GM23338 (cell line): ENCODE data around the gene SCP2. TPM values are rescaled to one million over a fixed set of nuclear protein-coding genes. Genes with fewer than 3 reads are reported as not detected.

Experiments
- ATAC-seq: fragments of 200-7000 bp; cut with Tn5 transposase; 3 replicates; pipeline ENCODE4 v1.9.1; 2020
- DNase-seq: peaks from one replicate; pipeline ENCODE4 v3.0.0-alpha.2; 2015; ENCODE audit warnings: low spot score
- H2AFZ ChIP-seq: fragments of 200-600 bp; sonication (generic); 2 replicates; pipeline ENCODE4 v1.8.0; 2016; ENCODE audit warnings: antibody characterized with exemption, mild to moderate bottlenecking, moderate library complexity
- H3F3A ChIP-seq: fragments of 200-600 bp; sonication (generic); replicated peaks from 2 replicates; pipeline ENCODE4 v1.8.0; 2017; ENCODE audit warnings: antibody characterized with exemption, mixed run types, low read depth
- H3K27ac ChIP-seq: fragments of 200-600 bp; sonication (generic); 2 replicates; pipeline ENCODE4 v1.6.1; 2016; ENCODE audit warnings: low read depth
- H3K27me3 ChIP-seq: fragments of 200-600 bp; sonication (generic); 2 replicates; pipeline ENCODE4 v1.8.0; 2016; ENCODE audit warnings: mild to moderate bottlenecking, mixed run types, moderate library complexity; ENCODE audit not compliant: insufficient read depth
- H3K36me3 ChIP-seq: fragments of 200-600 bp; sonication (generic); 2 replicates; pipeline ENCODE4 v1.8.0; 2016; ENCODE audit warnings: mild to moderate bottlenecking; ENCODE audit not compliant: insufficient read depth
- H3K4me1 ChIP-seq: fragments of 200-600 bp; sonication (generic); 2 replicates; pipeline ENCODE4 v1.8.0; 2016; ENCODE audit warnings: mild to moderate bottlenecking, moderate library complexity; ENCODE audit not compliant: insufficient read depth
- H3K4me2 ChIP-seq: fragments of 200-600 bp; sonication (generic); 2 replicates; pipeline ENCODE4 v1.7.1; 2017; ENCODE audit warnings: mixed run types
- H3K4me3 ChIP-seq: fragments of 200-600 bp; sonication (generic); 2 replicates; pipeline ENCODE4 v1.6.1; 2016; ENCODE audit warnings: mixed run types
- H3K79me2 ChIP-seq: fragments of 200-600 bp; sonication (generic); replicated peaks from 2 replicates; pipeline ENCODE4 v1.8.0; 2017; ENCODE audit warnings: mild to moderate bottlenecking; ENCODE audit not compliant: insufficient read depth
- H3K9me2 ChIP-seq: fragments of 200-600 bp; sonication (generic); 2 replicates; pipeline ENCODE4 v1.8.0; 2017; ENCODE audit not compliant: insufficient read depth
- H4K20me1 ChIP-seq: fragments of 200-600 bp; sonication (generic); replicated peaks from 2 replicates; pipeline ENCODE4 v1.8.0; 2017; ENCODE audit warnings: mild to moderate bottlenecking; ENCODE audit not compliant: insufficient read depth
- H3K27ac Mint-ChIP-seq: 2 replicates; pipeline ENCODE4 v1.8.0; 2020; ENCODE audit warnings: inconsistent platforms, mild to moderate bottlenecking, moderate library complexity, mixed read lengths
- H3K27me3 Mint-ChIP-seq: 3 replicates; pipeline ENCODE4 v1.8.0; 2022; ENCODE audit warnings: low read depth, mild to moderate bottlenecking, moderate library complexity, mixed read lengths, inconsistent platforms; ENCODE audit not compliant: insufficient read depth, poor library complexity
- H3K36me3 Mint-ChIP-seq: 3 replicates; pipeline ENCODE4 v1.8.0; 2021; ENCODE audit warnings: low read depth, mild to moderate bottlenecking, inconsistent platforms, moderate library complexity, mixed read lengths
- H3K4me1 Mint-ChIP-seq: 3 replicates; pipeline ENCODE4 v1.8.0; 2020; ENCODE audit warnings: mild to moderate bottlenecking, inconsistent platforms, mixed read lengths
- H3K4me3 Mint-ChIP-seq: 3 replicates; pipeline ENCODE4 v1.8.0; 2021; ENCODE audit warnings: moderate library complexity, mild to moderate bottlenecking, inconsistent platforms, mixed read lengths
- H3K9me3 Mint-ChIP-seq: 3 replicates; pipeline ENCODE4 v1.8.0; 2020; ENCODE audit warnings: moderate library complexity, mild to moderate bottlenecking, inconsistent platforms, mixed read lengths
- CREB1 ChIP-seq: fragments of 250-450 bp; sonication (Bioruptor Pico); IDR thresholded peaks from 2 replicates; pipeline ENCODE4 v1.5.0; 2020; ENCODE audit warnings: low read depth, mild to moderate bottlenecking, moderate library complexity
- EZH2 ChIP-seq: fragments of 200-600 bp; sonication (generic); IDR thresholded peaks from one replicate; pipeline ENCODE4 v1.8.0; 2017; ENCODE audit warnings: antibody characterized with exemption, mild to moderate bottlenecking, low read depth; ENCODE audit not compliant: unreplicated experiment
- EZH2phosphoT487 ChIP-seq: fragments of 200-600 bp; sonication (generic); IDR thresholded peaks from one replicate; pipeline ENCODE4 v1.8.1; 2018; ENCODE audit warnings: antibody characterized with exemption; ENCODE audit not compliant: unreplicated experiment
- NANOG ChIP-seq: IDR thresholded peaks from 2 replicates; pipeline ENCODE4 v1.6.1; 2016; ENCODE audit warnings: antibody characterized with exemption, borderline replicate concordance
- STAT1 ChIP-seq: IDR thresholded peaks from one replicate; pipeline ENCODE4 v1.6.1; 2016; ENCODE audit warnings: antibody characterized with exemption; ENCODE audit not compliant: unreplicated experiment
- ZNF462 ChIP-seq: fragments of 250-450 bp; sonication (Bioruptor Pico); IDR thresholded peaks from 2 replicates; pipeline ENCODE4 v1.5.0; 2020; ENCODE audit warnings: mild to moderate bottlenecking, moderate library complexity
- polyA plus RNA-seq: library from polyadenylated mRNA; unstranded; fragments of >200 nt; fragmentation: Nextera tagmentation; extraction: Ambion mirVana; gene quantifications from 2 replicates; pipeline ENCODE4 v1.2.1, GENCODE V29; 2016
- total RNA-seq: library from RNA; depleted of rRNA; stranded (reverse); fragments of >200 nt; shearing (Covaris generic); gene quantifications from 2 replicates; pipeline ENCODE4 v1.2.3, GENCODE V29; 2014

The SCP2 gene
- total and polyA plus RNA-seq, 2 experiments from 2014 or later: 66.3 to 116 TPM

DNA sequence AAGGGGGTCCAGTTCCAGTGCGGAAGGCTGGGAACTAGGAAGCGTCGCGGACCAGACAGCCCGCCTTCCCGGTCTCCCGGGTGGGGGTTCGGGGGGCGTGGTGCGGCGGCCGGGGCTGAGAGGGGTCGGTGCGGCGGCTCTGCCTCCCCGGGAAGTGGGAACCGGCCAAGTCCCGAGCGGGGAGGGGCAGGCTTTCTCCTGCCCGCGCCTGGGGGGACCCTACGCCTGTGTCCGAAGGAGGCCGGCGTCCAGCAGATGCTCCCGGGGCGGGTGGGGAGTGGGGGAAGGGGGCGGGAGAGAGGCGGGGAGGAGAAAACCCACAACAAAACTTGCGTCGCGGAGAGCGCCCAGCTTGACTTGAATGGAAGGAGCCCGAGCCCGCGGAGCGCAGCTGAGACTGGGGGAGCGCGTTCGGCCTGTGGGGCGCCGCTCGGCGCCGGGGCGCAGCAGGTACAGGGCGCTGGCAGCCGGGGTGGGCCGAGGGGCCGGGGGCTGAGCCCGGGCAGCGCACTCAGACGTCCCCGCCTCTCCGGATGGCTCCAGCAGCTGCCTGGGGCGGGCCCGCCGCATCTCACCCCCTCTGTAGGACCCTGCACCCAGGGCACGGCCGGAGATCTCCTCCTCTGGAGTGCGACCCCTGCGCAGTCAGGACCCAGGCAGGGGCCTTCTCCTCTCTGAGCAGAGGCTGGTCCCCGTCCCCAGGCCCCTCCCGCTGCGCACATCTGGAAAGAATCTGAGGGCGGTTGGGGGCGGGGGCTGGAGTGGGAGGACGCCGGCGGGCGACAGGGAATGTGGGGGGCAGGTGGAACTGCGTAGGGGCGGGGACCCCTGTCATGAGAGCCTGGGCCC is 135.0 kb downstream of the SCP2 start, which contains the start of gene PODN (continued):
- TF ChIP-seq STAT1: no peak
- no peak for TF ChIP-seq ZNF462 (CRISPR knock-in tag)
- TF ChIP-seq CREB1 (CRISPR knock-in tag): no peak
- TF ChIP-seq NANOG: no peak
- TF ChIP-seq EZH2phosphoT487: no peak

DNA sequence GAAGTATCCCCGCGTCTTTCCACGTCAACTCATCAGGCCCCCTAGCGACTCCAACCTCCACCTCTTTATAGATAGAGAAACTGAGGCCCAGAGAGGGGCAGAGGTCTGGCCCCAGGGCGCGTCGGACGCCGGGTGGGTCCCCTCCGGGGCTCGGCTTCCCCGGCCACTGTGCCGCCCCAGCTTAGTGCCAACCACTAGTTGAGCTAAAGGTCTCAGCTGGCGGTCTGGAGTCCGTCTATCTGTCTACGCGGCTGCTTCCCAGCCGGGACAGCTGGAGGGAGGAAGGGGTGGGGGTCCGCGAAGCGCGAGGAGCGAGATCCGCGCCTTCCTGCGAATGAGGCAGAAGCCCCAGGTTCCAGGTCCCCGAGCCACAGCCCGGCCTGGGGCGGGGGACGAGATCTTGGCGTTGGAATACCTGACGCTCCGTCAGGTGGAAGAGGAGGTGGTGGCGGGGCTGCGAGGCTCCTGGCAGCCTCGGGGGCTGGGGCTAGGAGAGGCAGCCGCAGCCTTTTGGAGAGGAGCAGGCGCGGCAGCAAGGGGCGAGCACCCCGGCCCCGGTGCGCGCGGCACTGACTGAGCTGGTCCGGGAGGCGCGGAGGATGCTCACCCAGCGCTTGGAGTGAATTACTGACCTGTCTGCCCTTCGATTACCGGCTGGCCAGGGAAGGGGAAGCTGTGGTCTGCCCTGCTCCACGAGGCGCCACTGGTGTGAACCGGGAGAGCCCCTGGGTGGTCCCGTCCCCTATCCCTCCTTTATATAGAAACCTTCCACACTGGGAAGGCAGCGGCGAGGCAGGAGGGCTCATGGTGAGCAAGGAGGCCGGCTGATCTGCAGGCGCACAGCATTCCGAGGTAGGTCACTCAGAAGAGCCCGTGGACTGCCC is 135.9 kb downstream of the SCP2 start:
- Histone ChIP-seq H3K79me2 (no peaks in the 10 kb centered on the region), H3K27me3 (peaks cover 65% of the 10 kb centered on the region), H4K20me1 (no peaks in the 10 kb centered on the region), H3K4me2 (peak overlapping the region; percentile 95), H3K27ac (no peak overlapping the region), H2AFZ (peak overlapping the region; percentile 100), H3F3A (no peaks in the 10 kb centered on the region), H3K36me3 (no peaks in the 10 kb centered on the region), H3K4me1 (peaks cover 6% of the 10 kb centered on the region; the same call in 1 of the 2 replicates), H3K4me3 (peak overlapping the region; percentile 85), H3K9me2 (no peaks in the 10 kb centered on the region)
- Mint-ChIP-seq H3K36me3 (no peaks in the 10 kb centered on the region), H3K4me1 (no peaks in the 10 kb centered on the region; the same call in 2 of the 3 replicates), H3K9me3 (no peaks in the 10 kb centered on the region), H3K4me3 (peak overlapping the region; percentile 67), H3K27ac (no peak overlapping the region), H3K27me3 (peaks cover 49% of the 10 kb centered on the region)
- DNase-seq (peak; percentile 65), ATAC-seq (peak; percentile 70)
- TF ChIP-seq EZH2 (peak; percentile 21), NANOG (no peak)
